Measurements from ENCODE around the gene CCM2L.

GRCh38 chr20:31975874-31976273 is 34.4 kb upstream of the CCM2L start:
- TF ChIP-seq POLR2AphosphoS5 (IDR thresholded peaks at IDR 0.05; ENCODE audit: low read depth, low read length) (no peak), POLR2A (IDR thresholded peaks at IDR 0.05; ENCODE audit: low read depth, low read length) (no peak), TAF1 (IDR thresholded peaks at IDR 0.05; ENCODE audit: low read depth, low read length) (no peak), SPI1 (IDR thresholded peaks at IDR 0.05; ENCODE audit: low read depth, low read length) (no peak), POU2F2 (IDR thresholded peaks at IDR 0.05; ENCODE audit: low read depth, low read length) (no peak)
